ENCODE data around the gene MBD5. TPM values are rescaled to one million over a fixed set of nuclear protein-coding genes. Genes with fewer than 3 reads are reported as not detected.

MBD5 gene
- total and polyA plus RNA-seq, 12 donors: 5.6 to 61.7 (median 40.5) TPM

DNA sequence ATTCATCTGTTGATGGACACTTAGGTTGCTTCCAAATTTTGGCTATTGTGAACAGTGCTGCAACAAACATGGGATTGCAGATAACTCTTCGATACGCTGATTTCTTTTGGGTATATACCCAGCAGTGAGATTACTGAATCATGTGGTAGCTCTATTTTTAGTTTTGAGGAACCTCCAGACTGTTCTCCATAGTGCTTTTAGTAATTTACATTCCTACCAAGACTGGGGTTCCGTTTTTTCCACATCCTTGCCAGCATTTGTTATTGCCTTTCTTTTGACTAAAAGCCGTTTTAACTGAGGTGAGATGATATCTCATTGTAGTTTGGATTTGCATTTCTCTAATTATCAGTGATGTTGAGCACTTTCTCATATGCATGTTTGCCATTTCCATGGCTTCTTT, 200.3 kb downstream of the MBD5 start:
- Histone ChIP-seq H3K9me3 (replicated peaks in 1 of 3) (peaks cover 0 to 13% (median 0%) of the 10 kb centered on the region in 3 donors), H3K27me3 (no peaks in the 10 kb centered on the region), H3K27ac (no peak overlapping the region), H3K4me1 (replicated peaks in 1 of 2) (no peaks in the 10 kb centered on the region), H3K4me3 (no peak overlapping the region), H3K36me3 (replicated peaks in 1 of 2) (no peaks in the 10 kb centered on the region)
- TF ChIP-seq CTCF (IDR thresholded peaks at IDR 0.05) (no peak), POLR2A (IDR thresholded peaks at IDR 0.05) (no peak)
- no peak for DNase-seq
- intact Hi-C loops (cut with DNase I): no loop called here
- 88 to 98% (median 96%) methylated on average over 4 of the region's 4 CpGs for WGBS, 4 donors

DNA sequence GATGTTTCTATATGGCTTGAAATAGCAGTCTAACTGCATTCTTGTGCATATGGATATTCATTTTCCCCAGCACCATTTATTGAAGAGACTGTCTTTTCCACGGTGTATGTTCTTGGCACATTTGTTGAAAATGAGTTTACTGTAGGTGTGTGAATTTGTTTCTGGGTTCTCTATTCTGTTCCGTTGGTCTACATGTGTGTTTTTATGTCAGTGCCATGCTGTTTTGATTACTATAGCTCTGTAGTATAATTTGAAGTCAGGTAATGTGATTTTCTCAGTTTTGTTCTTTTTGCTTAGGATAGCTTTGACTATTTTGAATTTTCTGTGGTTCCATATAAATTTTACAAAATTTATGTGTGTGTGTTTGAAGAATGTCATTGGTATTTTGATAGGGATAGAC, 201.0 kb downstream of the MBD5 start:
- no peak overlapping the region for H3K27ac ChIP-seq
- H3K4me1 ChIP-seq (replicated peaks in 1 of 2): no peaks in the 10 kb centered on the region
- H3K4me3 ChIP-seq: no peak overlapping the region
- TF ChIP-seq POLR2A (IDR thresholded peaks at IDR 0.05) (no peak), CTCF (IDR thresholded peaks at IDR 0.05) (no peak)
- intact Hi-C loops (cut with DNase I): no loop called here
- no peaks in the 10 kb centered on the region for H3K27me3 ChIP-seq
- peaks cover 0 to 13% (median 0%) of the 10 kb centered on the region in 3 donors for H3K9me3 ChIP-seq (replicated peaks in 1 of 3)
- H3K36me3 ChIP-seq (replicated peaks in 1 of 2): no peaks in the 10 kb centered on the region
- no peak for DNase-seq
- WGBS, 4 donors: 98 to 100% (median 99%) methylated on average over 2 of the region's 2 CpGs

- no peak overlapping the region for H3K27ac ChIP-seq
- 57 to 71% (median 61%) methylated on average over 3 of the region's 3 CpGs for WGBS, 4 donors
- no peaks in the 10 kb centered on the region for H3K36me3 ChIP-seq (replicated peaks in 1 of 2)
- no peaks in the 10 kb centered on the region for H3K27me3 ChIP-seq
- peaks cover 0 to 4% (median 0%) of the 10 kb centered on the region in 3 donors for H3K9me3 ChIP-seq (replicated peaks in 1 of 3)
- no peak for DNase-seq
- intact Hi-C loops (cut with DNase I): no loop called here
- no peaks in the 10 kb centered on the region for H3K4me1 ChIP-seq (replicated peaks in 1 of 2)
- TF ChIP-seq CTCF (IDR thresholded peaks at IDR 0.05): no peak
- no peak for TF ChIP-seq POLR2A (IDR thresholded peaks at IDR 0.05)
- H3K4me3 ChIP-seq: no peak overlapping the region
Measured at GRCh38 chr2:148231858-148232257, 211.0 kb downstream of the MBD5 start.

DNA sequence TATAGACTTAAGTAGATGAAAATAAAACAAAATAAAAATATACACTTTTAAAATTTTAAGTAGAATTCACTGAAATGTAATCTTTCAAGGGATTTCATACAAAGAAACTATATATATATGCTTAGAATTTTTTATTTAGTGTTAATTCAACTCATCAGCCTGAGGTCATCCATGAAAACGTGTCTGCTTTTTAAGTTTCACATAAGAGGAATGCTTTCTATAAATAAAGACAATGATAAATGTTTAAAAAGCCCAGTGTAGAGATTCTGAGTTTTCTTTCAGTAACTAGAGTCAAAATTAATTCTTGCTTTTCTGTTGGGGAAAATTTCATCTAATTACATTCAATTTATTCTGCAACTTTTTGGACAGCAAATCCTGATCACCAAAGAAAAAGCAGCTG, 213.3 kb downstream of the MBD5 start:
- Histone ChIP-seq H3K4me1 (replicated peaks in 1 of 2) (no peaks in the 10 kb centered on the region), H3K9me3 (replicated peaks in 1 of 3) (peaks cover 0 to 4% (median 0%) of the 10 kb centered on the region in 3 donors), H3K27ac (no peak overlapping the region), H3K36me3 (replicated peaks in 1 of 2) (no peaks in the 10 kb centered on the region), H3K27me3 (no peaks in the 10 kb centered on the region), H3K4me3 (no peak overlapping the region)
- TF ChIP-seq CTCF (IDR thresholded peaks at IDR 0.05) (no peak), POLR2A (IDR thresholded peaks at IDR 0.05) (no peak)
- WGBS, 4 donors: 88 to 93% (median 88%) methylated on average over 1 of the region's 1 CpG
- no peak for DNase-seq
- intact Hi-C loops (cut with DNase I): no loop called here

All from adrenal gland (tissue), 12 donors.